Measurements from ENCODE around the gene MYRFL. TPM values are rescaled to one million over a fixed set of nuclear protein-coding genes. Genes with fewer than 3 reads are reported as not detected.

MYRFL gene
- total and polyA plus RNA-seq, 2 of the 8 experiments (the other 6 are each of a cell fraction or from before 2014, with no cell fraction given), result 1.1 to 2.0 TPM

DNA sequence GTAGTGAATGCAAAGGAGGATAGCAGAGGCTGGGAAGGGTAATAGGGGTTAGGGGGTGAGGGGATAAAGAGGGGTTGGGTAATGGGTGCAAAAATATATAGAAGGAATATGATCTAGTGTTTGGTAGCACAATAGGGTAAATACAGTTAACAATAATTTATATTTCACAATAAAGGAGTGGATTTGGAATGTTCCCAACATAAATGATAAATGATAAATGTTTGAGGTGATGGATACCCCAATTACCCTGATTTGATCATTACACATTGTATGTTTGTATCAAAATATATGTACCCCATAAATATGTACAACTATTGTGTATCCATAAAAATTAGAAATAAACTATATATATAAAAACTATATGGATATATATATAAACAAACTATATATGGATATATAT, 999 bp upstream of the MYRFL start (continued):
- TF ChIP-seq, protein P1, sequence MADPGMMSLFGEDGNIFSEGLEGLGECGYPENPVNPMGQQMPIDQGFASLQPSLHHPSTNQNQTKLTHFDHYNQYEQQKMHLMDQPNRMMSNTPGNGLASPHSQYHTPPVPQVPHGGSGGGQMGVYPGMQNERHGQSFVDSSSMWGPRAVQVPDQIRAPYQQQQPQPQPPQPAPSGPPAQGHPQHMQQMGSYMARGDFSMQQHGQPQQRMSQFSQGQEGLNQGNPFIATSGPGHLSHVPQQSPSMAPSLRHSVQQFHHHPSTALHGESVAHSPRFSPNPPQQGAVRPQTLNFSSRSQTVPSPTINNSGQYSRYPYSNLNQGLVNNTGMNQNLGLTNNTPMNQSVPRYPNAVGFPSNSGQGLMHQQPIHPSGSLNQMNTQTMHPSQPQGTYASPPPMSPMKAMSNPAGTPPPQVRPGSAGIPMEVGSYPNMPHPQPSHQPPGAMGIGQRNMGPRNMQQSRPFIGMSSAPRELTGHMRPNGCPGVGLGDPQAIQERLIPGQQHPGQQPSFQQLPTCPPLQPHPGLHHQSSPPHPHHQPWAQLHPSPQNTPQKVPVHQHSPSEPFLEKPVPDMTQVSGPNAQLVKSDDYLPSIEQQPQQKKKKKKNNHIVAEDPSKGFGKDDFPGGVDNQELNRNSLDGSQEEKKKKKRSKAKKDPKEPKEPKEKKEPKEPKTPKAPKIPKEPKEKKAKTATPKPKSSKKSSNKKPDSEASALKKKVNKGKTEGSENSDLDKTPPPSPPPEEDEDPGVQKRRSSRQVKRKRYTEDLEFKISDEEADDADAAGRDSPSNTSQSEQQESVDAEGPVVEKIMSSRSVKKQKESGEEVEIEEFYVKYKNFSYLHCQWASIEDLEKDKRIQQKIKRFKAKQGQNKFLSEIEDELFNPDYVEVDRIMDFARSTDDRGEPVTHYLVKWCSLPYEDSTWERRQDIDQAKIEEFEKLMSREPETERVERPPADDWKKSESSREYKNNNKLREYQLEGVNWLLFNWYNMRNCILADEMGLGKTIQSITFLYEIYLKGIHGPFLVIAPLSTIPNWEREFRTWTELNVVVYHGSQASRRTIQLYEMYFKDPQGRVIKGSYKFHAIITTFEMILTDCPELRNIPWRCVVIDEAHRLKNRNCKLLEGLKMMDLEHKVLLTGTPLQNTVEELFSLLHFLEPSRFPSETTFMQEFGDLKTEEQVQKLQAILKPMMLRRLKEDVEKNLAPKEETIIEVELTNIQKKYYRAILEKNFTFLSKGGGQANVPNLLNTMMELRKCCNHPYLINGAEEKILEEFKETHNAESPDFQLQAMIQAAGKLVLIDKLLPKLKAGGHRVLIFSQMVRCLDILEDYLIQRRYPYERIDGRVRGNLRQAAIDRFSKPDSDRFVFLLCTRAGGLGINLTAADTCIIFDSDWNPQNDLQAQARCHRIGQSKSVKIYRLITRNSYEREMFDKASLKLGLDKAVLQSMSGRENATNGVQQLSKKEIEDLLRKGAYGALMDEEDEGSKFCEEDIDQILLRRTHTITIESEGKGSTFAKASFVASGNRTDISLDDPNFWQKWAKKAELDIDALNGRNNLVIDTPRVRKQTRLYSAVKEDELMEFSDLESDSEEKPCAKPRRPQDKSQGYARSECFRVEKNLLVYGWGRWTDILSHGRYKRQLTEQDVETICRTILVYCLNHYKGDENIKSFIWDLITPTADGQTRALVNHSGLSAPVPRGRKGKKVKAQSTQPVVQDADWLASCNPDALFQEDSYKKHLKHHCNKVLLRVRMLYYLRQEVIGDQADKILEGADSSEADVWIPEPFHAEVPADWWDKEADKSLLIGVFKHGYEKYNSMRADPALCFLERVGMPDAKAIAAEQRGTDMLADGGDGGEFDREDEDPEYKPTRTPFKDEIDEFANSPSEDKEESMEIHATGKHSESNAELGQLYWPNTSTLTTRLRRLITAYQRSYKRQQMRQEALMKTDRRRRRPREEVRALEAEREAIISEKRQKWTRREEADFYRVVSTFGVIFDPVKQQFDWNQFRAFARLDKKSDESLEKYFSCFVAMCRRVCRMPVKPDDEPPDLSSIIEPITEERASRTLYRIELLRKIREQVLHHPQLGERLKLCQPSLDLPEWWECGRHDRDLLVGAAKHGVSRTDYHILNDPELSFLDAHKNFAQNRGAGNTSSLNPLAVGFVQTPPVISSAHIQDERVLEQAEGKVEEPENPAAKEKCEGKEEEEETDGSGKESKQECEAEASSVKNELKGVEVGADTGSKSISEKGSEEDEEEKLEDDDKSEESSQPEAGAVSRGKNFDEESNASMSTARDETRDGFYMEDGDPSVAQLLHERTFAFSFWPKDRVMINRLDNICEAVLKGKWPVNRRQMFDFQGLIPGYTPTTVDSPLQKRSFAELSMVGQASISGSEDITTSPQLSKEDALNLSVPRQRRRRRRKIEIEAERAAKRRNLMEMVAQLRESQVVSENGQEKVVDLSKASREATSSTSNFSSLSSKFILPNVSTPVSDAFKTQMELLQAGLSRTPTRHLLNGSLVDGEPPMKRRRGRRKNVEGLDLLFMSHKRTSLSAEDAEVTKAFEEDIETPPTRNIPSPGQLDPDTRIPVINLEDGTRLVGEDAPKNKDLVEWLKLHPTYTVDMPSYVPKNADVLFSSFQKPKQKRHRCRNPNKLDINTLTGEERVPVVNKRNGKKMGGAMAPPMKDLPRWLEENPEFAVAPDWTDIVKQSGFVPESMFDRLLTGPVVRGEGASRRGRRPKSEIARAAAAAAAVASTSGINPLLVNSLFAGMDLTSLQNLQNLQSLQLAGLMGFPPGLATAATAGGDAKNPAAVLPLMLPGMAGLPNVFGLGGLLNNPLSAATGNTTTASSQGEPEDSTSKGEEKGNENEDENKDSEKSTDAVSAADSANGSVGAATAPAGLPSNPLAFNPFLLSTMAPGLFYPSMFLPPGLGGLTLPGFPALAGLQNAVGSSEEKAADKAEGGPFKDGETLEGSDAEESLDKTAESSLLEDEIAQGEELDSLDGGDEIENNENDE (IDR thresholded peaks at IDR 0.05; ENCODE audit: insufficient replicate concordance, low read length), result no peak
- TF ChIP-seq EP300 (IDR thresholded peaks at IDR 0.05; ENCODE audit: borderline replicate concordance in 1 of 2, low read depth in 2 of 2, low read length in 2 of 2), result no peak
- no peak for TF ChIP-seq BACH1 (IDR thresholded peaks at IDR 0.05; ENCODE audit: low read length)
- TF ChIP-seq, protein P2, sequence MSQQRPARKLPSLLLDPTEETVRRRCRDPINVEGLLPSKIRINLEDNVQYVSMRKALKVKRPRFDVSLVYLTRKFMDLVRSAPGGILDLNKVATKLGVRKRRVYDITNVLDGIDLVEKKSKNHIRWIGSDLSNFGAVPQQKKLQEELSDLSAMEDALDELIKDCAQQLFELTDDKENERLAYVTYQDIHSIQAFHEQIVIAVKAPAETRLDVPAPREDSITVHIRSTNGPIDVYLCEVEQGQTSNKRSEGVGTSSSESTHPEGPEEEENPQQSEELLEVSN (IDR thresholded peaks at IDR 0.05), result no peak
- TF ChIP-seq YY1 (IDR thresholded peaks at IDR 0.05; ENCODE audit: low read depth, low read length), result no peak
- TF ChIP-seq TEAD4 (IDR thresholded peaks at IDR 0.05; ENCODE audit: low read depth, low read length), result no peak
- no peak for TF ChIP-seq CBX8 (IDR thresholded peaks at IDR 0.05; ENCODE audit: borderline replicate concordance, low read depth, low read length)
- TF ChIP-seq KDM4A (IDR thresholded peaks at IDR 0.05; ENCODE audit: low read depth, low read length, severe bottlenecking), result no peak
- no peak for TF ChIP-seq POU5F1 (IDR thresholded peaks at IDR 0.05; ENCODE audit: low read depth, low read length)
- TF ChIP-seq EZH2 (IDR thresholded peaks at IDR 0.05; ENCODE audit: low read depth, low read length, severe bottlenecking), result no peak
- TF ChIP-seq BRCA1 (IDR thresholded peaks at IDR 0.05; ENCODE audit: low read depth, low read length), result no peak
- TF ChIP-seq EGR1 (IDR thresholded peaks at IDR 0.05; ENCODE audit: borderline replicate concordance, low read depth, low read length), result no peak
